HFFc6 (cell line): ENCODE data around the gene SNX30. TPM values are rescaled to one million over a fixed set of nuclear protein-coding genes. Genes with fewer than 3 reads are reported as not detected.

Source experiments
- DNase-seq: peaks from one replicate; pipeline ENCODE4 v3.0.0-alpha.2; 2018
- H3K27ac Mint-ChIP-seq: 2 replicates; pipeline ENCODE4 v1.8.0; 2020; ENCODE audit warnings: mild to moderate bottlenecking, mixed read lengths
- H3K27me3 Mint-ChIP-seq: 2 replicates; pipeline ENCODE4 v1.8.0; 2021; ENCODE audit warnings: mild to moderate bottlenecking, moderate library complexity, mixed read lengths; ENCODE audit not compliant: insufficient read depth
- H3K36me3 Mint-ChIP-seq: 2 replicates; pipeline ENCODE4 v1.8.0; 2021; ENCODE audit warnings: low read depth, mixed read lengths
- H3K4me1 Mint-ChIP-seq: 2 replicates; pipeline ENCODE4 v1.8.0; 2020; ENCODE audit warnings: low read depth, mixed read lengths
- H3K4me3 Mint-ChIP-seq: 2 replicates; pipeline ENCODE4 v1.8.0; 2020; ENCODE audit warnings: mild to moderate bottlenecking, moderate library complexity, mixed read lengths
- H3K9me3 Mint-ChIP-seq: 2 replicates; pipeline ENCODE4 v1.8.0; 2020; ENCODE audit warnings: mild to moderate bottlenecking, mixed read lengths
- total RNA-seq, 6 experiments: library from RNA; stranded (reverse); fragmentation: NEBNext Ultra II Directional; extraction: Animal tissue kit (Norgen Biotek cat#: 25700); gene quantifications; 2 replicates in 1 of 6; 3 replicates in 5 of 6; pipeline ENCODE4 v1.2.3, GENCODE V29; 2021
- TF ChIP-seq, protein P1 (sequence below): fragments of 200-600 bp; sonication (generic); IDR thresholded peaks from 2 replicates; pipeline ENCODE4 v1.5.0; 2021; ENCODE audit warnings: antibody characterized with exemption, mild to moderate bottlenecking

Gene SNX30
- total RNA-seq, 6 experiments from 2014 or later, result 11.1 to 14.9 (median 13.9) TPM

DNA sequence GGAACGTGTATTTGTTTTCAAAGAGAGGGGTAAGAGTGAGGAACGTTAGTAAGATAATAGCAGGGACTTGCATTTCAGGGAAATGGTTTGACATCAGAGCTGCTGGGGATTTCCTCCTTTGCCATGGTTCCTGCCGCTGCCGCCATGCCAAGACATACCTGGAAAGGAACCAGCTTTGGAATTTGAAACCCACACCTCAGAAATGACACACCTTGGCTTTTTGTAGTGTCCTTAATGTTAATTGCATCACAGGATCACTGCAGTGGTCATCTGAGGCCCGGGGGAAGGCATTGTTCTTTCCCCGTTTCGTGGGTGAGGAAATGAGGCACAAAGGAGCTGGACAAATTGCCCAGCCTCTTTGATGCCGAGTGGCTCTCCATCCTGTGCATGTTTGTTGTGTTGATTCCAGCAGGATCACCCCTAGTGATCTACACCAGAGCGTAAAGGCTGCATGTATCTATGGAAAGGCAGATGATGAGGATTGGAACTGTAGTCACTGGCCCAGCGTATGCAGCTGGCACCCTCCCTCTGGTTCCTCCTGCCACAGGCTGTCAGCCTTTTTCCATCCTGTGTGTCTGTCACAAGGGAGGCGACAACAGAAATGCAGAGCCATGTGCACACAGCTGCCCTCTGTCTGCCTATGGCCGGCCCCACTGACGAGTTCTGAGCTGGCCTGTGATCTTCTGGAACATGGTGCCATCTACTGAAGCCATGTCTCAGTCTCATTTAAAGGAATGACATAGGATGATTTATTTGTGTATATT is 102.4 kb downstream of the SNX30 start:
- Mint-ChIP-seq H3K4me3 (no peak overlapping the region), H3K36me3 (no peaks in the 10 kb centered on the region), H3K27me3 (peaks cover 4% of the 10 kb centered on the region), H3K27ac (no peak overlapping the region), H3K4me1 (0 out of 2 replicates have a peak, but pooled peaks cover 2% of the 10 kb centered on the region), H3K9me3 (no peaks in the 10 kb centered on the region)
- no peak for DNase-seq
- TF ChIP-seq, protein P1, sequence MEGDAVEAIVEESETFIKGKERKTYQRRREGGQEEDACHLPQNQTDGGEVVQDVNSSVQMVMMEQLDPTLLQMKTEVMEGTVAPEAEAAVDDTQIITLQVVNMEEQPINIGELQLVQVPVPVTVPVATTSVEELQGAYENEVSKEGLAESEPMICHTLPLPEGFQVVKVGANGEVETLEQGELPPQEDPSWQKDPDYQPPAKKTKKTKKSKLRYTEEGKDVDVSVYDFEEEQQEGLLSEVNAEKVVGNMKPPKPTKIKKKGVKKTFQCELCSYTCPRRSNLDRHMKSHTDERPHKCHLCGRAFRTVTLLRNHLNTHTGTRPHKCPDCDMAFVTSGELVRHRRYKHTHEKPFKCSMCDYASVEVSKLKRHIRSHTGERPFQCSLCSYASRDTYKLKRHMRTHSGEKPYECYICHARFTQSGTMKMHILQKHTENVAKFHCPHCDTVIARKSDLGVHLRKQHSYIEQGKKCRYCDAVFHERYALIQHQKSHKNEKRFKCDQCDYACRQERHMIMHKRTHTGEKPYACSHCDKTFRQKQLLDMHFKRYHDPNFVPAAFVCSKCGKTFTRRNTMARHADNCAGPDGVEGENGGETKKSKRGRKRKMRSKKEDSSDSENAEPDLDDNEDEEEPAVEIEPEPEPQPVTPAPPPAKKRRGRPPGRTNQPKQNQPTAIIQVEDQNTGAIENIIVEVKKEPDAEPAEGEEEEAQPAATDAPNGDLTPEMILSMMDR, result no peak

DNA sequence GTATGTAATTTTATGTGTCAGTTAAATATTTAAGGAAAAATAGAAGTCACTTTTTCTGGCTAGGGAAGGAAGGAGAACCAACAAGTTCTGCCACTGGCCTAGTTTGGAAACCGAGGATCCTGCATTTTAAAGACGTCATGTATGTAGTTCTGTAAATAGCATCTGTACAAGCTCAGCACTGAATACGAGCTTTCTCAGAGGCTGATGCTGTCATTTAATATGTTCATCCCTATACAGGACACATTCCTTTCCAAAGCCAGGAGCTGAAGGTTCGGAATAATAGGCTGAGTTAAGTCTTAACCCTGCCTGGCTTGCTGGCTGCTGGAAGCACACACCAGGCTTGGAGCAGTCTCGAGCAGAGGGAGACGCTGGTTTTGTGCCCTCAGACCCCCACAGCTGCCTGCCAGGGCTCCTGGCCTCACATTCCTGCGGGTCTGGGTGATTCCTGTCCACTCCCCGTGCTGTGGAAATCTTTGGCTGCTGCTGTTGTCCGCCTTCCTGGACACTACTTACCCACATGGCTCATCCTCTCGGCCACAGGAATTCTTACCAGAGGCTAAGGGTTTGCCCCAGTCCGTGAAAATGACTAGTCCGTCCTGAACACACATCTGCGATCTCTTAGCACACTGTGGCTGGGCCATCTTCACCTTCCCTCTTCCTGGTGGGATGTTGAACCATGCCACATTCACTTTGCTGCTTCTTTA is 103.5 kb downstream of the SNX30 start:
- H3K4me1 Mint-ChIP-seq, result peaks cover 11% of the 10 kb centered on the region; the same call in 1 of the 2 replicates
- H3K36me3 Mint-ChIP-seq, result no peaks in the 10 kb centered on the region
- DNase-seq, result no peak
- H3K27ac Mint-ChIP-seq, result no peak overlapping the region
- H3K27me3 Mint-ChIP-seq, result peaks cover 4% of the 10 kb centered on the region
- TF ChIP-seq, protein P1, result no peak
- H3K4me3 Mint-ChIP-seq, result no peak overlapping the region
- no peaks in the 10 kb centered on the region for H3K9me3 Mint-ChIP-seq

DNA sequence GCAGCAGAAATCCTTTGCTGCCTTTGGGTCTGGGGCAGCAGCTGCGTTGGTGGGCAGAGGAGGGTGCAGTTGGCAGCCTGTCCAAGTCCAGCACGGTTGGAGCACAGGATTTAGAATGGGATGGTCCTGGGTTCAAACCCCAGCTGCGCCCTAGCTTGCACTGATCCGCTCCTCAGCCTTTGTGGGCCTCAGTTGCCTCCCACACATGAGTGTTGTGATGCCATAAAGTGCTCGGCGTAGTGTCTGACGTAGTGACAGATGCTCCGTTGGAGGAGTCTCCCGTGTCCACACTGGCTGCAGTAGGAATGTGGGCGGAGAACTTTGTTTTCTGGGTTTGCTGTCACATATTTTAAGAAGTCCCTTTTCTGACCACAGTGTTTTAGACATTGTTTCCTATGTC is 104.1 kb downstream of the SNX30 start:
- no peaks in the 10 kb centered on the region for H3K9me3 Mint-ChIP-seq
- no peaks in the 10 kb centered on the region for H3K36me3 Mint-ChIP-seq

DNA sequence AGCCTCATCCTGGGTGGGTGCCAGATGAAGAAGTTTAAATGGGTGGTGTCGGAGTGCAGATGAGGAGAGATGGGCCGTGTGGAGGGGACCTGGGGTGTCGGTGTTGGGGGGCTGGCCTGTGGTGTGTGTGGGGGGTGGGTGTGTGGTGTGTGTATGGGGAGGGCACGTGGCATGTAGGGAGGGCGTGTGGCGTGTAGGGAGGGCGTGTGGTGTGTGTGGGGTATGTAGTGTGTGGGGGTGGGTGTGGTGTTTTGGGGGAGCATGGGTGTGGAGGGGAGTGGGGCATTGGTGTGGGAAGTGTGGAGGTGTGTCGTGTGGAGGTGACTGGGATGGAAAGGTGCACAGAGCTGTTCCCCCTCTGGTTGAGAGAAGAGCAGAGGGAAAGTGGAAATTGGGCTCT is 105.6 kb downstream of the SNX30 start:
- Mint-ChIP-seq H3K9me3 (no peaks in the 10 kb centered on the region), H3K36me3 (no peaks in the 10 kb centered on the region), H3K27me3 (peaks cover 4% of the 10 kb centered on the region), H3K27ac (no peak overlapping the region), H3K4me3 (no peak overlapping the region), H3K4me1 (peaks cover 16% of the 10 kb centered on the region; the same call in 1 of the 2 replicates)
- DNase-seq, result no peak
- TF ChIP-seq, protein P1, result no peak

More for the DNA sequence above, 104.1 kb downstream of the SNX30 start:
- TF ChIP-seq, protein P1, result no peak
- Mint-ChIP-seq H3K27me3 (peaks cover 4% of the 10 kb centered on the region), H3K27ac (no peak overlapping the region), H3K4me1 (peaks cover 11% of the 10 kb centered on the region; the same call in 1 of the 2 replicates), H3K4me3 (no peak overlapping the region)
- DNase-seq, result no peak

DNA sequence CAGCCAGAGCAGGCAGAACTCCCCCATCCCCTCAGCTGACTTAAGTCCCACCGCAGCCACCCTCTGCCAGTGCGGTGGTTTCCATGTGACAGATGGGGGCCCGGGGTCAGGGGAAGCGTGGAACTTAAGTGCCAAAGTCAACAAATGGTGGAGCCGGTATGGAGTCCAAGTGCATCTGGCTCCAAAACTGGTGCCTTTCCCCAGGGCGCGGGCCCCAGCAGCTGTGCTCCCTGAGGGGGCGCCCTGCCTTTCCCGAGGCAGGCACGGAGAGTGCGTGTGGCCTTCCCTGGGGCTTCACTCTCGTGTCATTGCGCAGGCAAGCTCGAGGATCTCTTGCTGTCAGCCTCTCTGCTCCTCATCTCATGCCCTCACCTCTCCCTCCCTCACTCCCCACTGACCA is 106.3 kb downstream of the SNX30 start:
- H3K27me3 Mint-ChIP-seq, result peaks cover 1% of the 10 kb centered on the region; the same call in 1 of the 2 replicates
- TF ChIP-seq, protein P1, result no peak
- peaks cover 19% of the 10 kb centered on the region; the same call in 1 of the 2 replicates for H3K4me1 Mint-ChIP-seq
- no peaks in the 10 kb centered on the region for H3K36me3 Mint-ChIP-seq
- H3K9me3 Mint-ChIP-seq, result no peaks in the 10 kb centered on the region
- no peak overlapping the region for H3K4me3 Mint-ChIP-seq
- DNase-seq, result no peak
- no peak overlapping the region for H3K27ac Mint-ChIP-seq
